Neutrophil (primary cell): ENCODE measurements around the gene MT2A.

Experiments used
- H3K27ac ChIP-seq: fragments of 200-600 bp; sonication (generic); 2 replicates; pipeline ENCODE4 v1.5.1; 2016; ENCODE audit warnings: mild to moderate bottlenecking, moderate library complexity
- H3K27me3 ChIP-seq: fragments of 200-600 bp; sonication (generic); 2 replicates; pipeline ENCODE4 v1.6.0; 2016; ENCODE audit warnings: mild to moderate bottlenecking
- H3K36me3 ChIP-seq: fragments of 200-600 bp; sonication (generic); 2 replicates; pipeline ENCODE4 v1.5.1; 2017
- H3K4me1 ChIP-seq, 2 experiments: fragments of 200-600 bp in 1 of 2; sonication (generic) in 1 of 2; 1 replicate in 1 of 2; 2 replicates in 1 of 2; pipeline versions ENCODE4 v1.5.1 to v1.6.1; 2013 to 2016; ENCODE audit warnings: low read depth in 1 of 2, low read length in 1 of 2, mild to moderate bottlenecking in 1 of 2, moderate library complexity in 1 of 2; ENCODE audit not compliant: control insufficient read depth in 1 of 2, insufficient read depth in 1 of 2
- H3K4me3 ChIP-seq, 2 experiments: fragments of 200-600 bp in 1 of 2; sonication (generic) in 1 of 2; 1 replicate in 1 of 2; 2 replicates in 1 of 2; pipeline ENCODE4 v1.5.1; 2013 to 2016; ENCODE audit warnings: low read depth in 1 of 2, low read length in 1 of 2, mild to moderate bottlenecking in 1 of 2, moderate library complexity in 1 of 2
- H3K9me3 ChIP-seq: fragments of 200-600 bp; sonication (generic); 2 replicates; pipeline ENCODE4 v1.5.1; 2016
- TF ChIP-seq, protein P1 (sequence below): fragments of 200-600 bp; sonication (generic); IDR thresholded peaks from 2 replicates; pipeline ENCODE4 v1.5.1; 2016; ENCODE audit warnings: antibody characterized with exemption

Gene MT2A

DNA sequence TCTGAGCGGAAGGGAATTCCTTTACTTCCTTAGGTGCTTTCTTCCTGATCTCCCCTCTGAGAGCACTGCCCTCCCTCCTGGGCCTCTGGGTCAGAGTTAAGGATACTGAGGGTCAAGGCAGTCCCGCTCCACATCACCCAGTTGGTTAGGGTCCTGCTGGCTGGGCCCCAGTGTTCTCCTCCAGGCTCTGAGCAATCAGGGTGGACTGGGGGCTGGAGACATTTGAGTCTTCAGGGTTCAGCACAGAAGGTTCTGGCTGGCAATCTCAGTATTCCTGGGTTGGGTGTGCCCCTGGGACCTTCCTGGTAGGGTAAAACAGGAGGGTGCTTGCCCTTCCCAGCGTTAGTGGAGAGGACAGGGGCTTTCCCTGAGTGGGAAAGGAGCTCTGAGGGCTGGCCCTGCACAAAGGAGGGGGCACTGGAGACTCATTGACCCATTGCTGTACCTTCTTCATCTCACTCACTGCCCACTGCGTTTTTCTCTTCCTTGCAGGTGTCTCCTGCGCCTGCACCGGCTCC, 24.5 kb downstream of the MT2A start:
- peaks cover 0 to 3% of the 10 kb centered on the region in 2 experiments for H3K4me1 ChIP-seq
- no peak overlapping the region for H3K4me3 ChIP-seq
- no peaks in the 10 kb centered on the region for H3K9me3 ChIP-seq
- H3K27ac ChIP-seq = no peak overlapping the region
- peaks cover 100% of the 10 kb centered on the region for H3K27me3 ChIP-seq
- TF ChIP-seq, protein P1, sequence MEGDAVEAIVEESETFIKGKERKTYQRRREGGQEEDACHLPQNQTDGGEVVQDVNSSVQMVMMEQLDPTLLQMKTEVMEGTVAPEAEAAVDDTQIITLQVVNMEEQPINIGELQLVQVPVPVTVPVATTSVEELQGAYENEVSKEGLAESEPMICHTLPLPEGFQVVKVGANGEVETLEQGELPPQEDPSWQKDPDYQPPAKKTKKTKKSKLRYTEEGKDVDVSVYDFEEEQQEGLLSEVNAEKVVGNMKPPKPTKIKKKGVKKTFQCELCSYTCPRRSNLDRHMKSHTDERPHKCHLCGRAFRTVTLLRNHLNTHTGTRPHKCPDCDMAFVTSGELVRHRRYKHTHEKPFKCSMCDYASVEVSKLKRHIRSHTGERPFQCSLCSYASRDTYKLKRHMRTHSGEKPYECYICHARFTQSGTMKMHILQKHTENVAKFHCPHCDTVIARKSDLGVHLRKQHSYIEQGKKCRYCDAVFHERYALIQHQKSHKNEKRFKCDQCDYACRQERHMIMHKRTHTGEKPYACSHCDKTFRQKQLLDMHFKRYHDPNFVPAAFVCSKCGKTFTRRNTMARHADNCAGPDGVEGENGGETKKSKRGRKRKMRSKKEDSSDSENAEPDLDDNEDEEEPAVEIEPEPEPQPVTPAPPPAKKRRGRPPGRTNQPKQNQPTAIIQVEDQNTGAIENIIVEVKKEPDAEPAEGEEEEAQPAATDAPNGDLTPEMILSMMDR = no peak
- no peaks in the 10 kb centered on the region for H3K36me3 ChIP-seq

DNA sequence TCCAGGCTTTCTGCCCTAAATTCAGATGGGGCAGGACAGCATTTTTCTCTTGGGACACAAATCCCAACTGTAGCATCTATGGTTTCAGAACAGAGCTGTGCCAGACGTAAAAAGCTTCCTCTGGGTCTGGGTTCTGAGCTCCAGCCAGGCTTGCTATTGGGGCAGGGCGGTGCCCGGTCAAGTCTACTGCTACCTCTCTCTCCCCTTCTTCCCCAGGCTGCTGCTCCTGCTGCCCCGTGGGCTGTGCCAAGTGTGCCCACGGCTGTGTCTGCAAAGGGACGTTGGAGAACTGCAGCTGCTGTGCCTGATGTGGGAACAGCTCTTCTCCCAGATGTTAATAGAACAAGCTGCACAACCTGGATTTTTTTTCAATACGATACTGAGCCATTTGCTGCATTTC, 25.2 kb downstream of the MT2A start:
- Histone ChIP-seq H3K9me3 (no peaks in the 10 kb centered on the region), H3K4me3 (no peak overlapping the region), H3K36me3 (no peaks in the 10 kb centered on the region), H3K27ac (no peak overlapping the region), H3K4me1 (peaks cover 0 to 3% of the 10 kb centered on the region in 2 experiments), H3K27me3 (peaks cover 100% of the 10 kb centered on the region)
- TF ChIP-seq, protein P1 = no peak

DNA sequence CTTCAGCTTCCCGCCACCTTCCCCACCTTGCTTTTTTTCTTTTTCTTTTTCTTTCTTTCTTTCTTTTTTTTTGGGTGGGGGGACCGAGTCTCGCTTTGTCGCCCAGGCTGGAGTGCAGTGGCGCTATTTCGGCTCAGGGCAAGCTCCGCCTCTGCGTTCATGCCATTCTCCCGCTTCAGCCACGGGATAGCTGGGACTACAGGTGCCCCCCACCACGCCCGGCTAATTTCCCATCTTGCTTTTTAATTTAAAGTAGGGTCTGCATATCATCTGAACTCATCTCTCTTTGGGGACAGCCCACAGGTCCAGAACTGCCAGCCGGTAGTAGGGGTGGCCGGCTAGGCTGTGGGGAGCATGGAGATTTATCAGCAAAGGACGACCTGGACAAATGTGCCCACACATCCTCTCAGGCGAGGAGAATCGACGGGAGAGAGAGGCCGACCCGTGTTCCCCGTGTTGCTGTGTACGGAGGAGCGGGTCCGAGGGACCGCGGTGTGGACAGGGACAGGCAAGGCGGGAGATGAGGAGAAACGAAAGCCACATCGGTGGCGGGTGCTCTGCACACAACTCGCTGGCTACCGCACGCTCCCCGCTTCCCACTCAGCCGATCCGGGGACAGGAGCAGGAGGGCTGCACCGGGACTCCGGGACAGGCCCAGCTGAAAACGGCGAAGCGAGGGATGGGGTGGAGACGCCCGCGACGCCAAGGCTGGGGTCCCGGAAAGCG, 26.5 kb downstream of the MT2A start:
- Histone ChIP-seq H3K27ac (no peak overlapping the region), H3K36me3 (no peaks in the 10 kb centered on the region), H3K4me1 (peaks cover 0 to 3% of the 10 kb centered on the region in 2 experiments), H3K9me3 (no peaks in the 10 kb centered on the region), H3K27me3 (peaks cover 100% of the 10 kb centered on the region), H3K4me3 (no peak overlapping the region)
- TF ChIP-seq, protein P1 = no peak

DNA sequence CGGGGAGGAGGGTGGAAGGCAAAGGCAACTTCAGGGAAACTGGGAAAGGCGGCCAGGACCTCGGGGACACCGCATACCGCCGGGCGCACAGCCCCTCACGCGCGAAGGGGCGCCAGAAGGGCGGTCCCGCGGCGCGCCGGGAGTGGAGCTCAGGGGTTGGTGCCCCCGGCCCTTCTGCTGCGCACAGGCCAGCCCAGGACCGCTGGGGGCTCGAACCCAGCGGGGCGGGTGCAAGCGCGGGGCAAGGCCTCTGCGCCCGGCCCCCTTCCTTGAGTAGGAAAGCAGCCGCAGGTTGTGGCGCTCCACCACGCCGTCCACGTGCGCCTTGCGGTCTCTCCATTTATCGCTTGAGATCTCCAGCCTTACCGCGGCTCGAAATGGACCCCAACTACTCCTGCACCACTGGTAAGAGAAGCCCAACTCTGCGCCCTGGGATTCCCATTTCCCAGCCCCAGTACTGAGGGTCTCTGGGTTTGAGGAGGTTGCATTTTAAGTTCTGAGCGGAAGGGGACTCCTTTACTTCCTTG, 27.1 kb downstream of the MT2A start:
- TF ChIP-seq, protein P1 = no peak
- H3K36me3 ChIP-seq = no peaks in the 10 kb centered on the region
- no peaks in the 10 kb centered on the region for H3K9me3 ChIP-seq
- no peak overlapping the region for H3K4me3 ChIP-seq
- H3K27me3 ChIP-seq = peaks cover 100% of the 10 kb centered on the region
- peaks cover 0 to 3% of the 10 kb centered on the region in 2 experiments for H3K4me1 ChIP-seq
- H3K27ac ChIP-seq = no peak overlapping the region

DNA sequence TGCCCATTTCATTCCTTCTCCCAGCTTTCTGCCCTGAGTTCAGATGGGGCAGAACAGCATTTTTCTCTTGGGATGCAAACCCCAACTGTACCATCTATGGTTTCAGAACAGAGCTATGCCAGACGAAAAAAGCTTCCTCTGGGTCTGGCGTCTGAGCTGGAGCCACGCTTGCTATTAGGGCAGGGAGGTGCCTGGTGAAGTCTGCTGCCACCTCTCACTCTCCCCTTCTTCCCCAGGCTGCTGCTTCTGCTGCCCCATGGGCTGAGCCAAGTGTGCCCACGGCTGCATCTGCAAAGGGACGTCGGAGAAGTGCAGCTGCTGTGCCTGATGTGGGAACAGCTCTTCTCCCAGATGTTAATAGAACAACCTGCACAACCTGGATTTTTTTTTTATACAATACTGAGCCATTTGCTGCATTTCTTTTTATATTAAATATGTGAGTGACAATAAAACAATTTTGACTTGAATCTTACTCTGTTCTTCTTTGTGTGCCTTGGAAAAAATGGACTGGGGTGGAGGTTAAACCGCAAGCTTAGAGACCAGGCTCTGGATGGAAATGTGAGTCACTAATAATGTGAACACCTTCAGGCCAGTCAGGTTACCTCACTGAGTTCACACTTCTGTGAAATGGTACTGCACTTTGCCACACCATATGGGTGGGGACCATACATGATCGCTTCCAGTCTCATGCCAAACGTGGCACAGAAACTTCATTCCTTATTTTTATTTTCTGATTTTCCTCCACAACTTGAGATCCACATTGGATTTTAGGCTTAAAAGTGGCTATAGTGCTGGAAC, 28.4 kb downstream of the MT2A start:
- Histone ChIP-seq H3K9me3 (no peaks in the 10 kb centered on the region), H3K4me3 (no peak overlapping the region), H3K27ac (no peak overlapping the region), H3K27me3 (peaks cover 100% of the 10 kb centered on the region), H3K36me3 (no peaks in the 10 kb centered on the region), H3K4me1 (peaks cover 0 to 3% of the 10 kb centered on the region in 2 experiments)
- TF ChIP-seq, protein P1 = no peak
